Left cardiac atrium (tissue), 2 donors: Measurements from ENCODE around the gene NOC4L. TPM values are rescaled to one million over a fixed set of nuclear protein-coding genes. Genes with fewer than 3 reads are reported as not detected.

Source experiments
- total RNA-seq, 2 donors: library from RNA; stranded (reverse); fragmentation: NEBNext Ultra II Directional; extraction: Animal tissue kit (Norgen Biotek cat#: 25700); gene quantifications; one replicate each; pipeline ENCODE4 v1.2.1, GENCODE V29; 2021
- donor health status: DM: no; HTN: yes; CAD: no; lungs with severe emphysema.
- donor health status: DM: yes; HTN: yes; CAD: no.

NOC4L gene
- total RNA-seq, 2 donors from 2014 or later, result 8.4 to 10.9 TPM

Other genes starting within 250 kb of the NOC4L start
- 10 to 100 TPM; 27.6 to 34.5 TPM for gene ULK1, start 249.8 kb upstream of the NOC4L start, total RNA-seq
- 10 to 100 TPM in 1 of 2 donors, 1 to 10 TPM in 1; 7.7 to 19.2 TPM for gene PUS1, start 215.2 kb upstream of the NOC4L start, total RNA-seq
- 10 to 100 TPM; 15.7 to 21.1 TPM for gene EP400, start 194.5 kb upstream of the NOC4L start, total RNA-seq
- gene DDX51, start 138 bp upstream of the NOC4L start, total RNA-seq, result 10 to 100 TPM in 1 of 2 donors, 1 to 10 TPM in 1; 8.7 to 11.3 TPM
- gene GALNT9, start 185.1 kb downstream of the NOC4L start, total RNA-seq, result 1 to 10 TPM; 2.6 to 2.7 TPM